AG08396 (cell line): Measurements from ENCODE around the gene RAI1.

Experiments used
- DNase-seq: peaks from one replicate; pipeline ENCODE4 v3.0.0; 2012; ENCODE audit warnings: low spot score, mixed read lengths

RAI1 gene

DNA sequence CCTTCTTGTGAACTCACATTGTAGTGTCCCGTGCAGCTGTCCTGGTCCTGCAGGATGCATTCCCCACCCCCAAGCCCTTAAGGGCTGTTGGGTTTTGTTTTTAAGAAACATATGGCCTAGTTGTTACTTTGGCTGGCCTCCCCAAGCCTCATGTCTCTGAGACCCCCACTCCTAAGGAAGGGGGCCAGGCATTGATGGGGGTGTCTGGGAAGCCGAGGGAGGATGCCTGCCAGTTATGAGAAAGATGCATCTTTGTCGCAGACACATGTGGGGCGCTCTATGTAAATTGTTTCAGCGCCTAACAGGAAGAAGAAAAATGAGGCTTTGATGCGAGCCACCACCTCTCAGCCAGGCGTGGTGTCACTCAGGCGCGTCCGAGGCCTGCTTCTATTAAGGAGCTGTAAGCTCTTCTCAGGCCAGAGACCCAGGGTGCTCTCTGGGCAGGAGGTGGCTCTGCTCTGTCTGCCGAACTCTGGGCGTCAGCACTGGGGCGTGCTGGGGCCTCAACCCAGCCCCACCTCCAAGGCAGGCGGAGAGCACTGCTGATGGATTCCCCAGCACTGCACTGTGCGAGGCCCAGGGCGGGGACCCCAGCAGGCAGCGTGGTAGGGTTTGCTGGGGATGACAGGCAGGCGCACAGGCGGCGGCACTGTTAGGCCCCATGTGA lies 85.0 kb downstream of the RAI1 start:
- DNase-seq, result no peak

DNA sequence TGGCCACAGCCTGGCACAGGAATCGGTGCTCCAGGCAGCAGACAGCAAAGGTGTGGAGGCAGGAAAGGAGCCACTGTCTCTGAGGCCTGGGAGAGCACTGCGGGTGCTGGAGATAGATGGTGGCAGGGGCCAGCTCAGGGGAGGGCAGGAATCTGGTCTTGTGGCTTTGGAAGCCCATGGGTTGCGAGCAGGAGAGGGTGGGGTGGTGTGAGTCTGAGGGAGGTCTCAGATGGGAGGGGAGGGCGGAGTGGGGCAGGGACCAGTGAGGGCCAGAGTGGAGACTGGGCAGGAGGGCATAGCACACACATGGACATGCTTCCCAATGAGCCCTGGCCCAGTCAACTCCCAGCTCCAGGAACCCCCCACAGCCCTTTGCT lies 85.5 kb downstream of the RAI1 start:
- DNase-seq, result no peak

DNA sequence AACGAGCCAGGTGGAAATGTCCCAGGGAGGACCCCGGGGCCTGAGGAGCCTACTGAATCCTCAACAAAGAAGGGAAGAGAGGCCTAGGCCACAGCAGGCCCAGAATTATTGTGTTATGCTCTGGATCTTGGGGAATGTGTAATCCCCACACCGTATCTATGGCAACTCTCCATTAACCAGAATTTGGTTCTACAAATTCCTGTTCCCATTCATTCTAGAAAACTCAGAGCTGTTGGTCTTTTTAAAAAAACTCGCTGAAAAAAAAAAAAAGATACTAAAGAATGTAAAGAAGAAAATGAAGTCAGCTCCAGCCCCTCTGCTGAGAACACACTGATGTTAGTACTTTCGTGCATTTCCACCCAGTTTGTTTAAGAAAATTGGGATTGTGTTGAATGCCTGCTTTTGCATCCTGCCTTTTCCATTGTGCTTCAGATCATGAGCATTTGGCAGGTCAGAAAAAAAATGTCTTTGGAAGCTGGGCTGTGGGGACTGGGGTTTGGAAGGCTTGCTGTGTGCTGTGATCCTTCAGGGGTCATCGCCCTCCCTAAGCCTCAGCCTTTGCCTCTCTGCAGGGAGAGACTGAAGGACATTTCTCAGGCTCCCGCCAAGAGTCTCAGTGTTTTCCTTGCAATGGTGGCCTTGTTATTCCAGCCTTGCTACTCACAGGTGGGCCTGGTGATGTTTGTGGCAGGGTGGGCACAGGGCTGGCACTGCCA lies 86.1 kb downstream of the RAI1 start:
- peak; percentile 50 for DNase-seq

DNA sequence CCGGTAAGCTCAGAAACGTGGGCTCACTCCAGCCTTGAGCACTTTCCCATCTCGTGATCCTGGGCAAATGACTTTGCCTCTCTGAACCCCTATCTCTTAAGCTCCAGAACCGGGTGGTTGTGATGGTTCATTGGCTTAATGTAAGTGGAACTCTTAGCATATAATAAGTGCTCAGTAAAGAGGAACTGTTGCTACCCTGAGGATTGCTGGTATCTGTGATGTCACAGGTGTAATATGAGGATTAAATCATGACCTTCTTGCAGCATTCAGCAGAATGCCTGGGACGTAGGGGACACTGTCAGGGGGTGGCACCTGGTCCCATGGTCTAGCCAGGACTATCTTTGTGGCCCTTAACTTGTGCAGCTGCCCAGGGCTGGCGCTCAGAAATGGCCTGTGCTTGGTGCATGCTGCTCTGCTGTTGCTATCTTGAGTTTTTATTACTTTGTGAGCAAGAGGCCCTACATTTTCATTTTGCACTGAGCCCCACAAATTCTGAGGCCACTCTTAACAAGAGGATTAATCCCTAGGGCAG lies 86.7 kb downstream of the RAI1 start:
- no peak for DNase-seq

DNA sequence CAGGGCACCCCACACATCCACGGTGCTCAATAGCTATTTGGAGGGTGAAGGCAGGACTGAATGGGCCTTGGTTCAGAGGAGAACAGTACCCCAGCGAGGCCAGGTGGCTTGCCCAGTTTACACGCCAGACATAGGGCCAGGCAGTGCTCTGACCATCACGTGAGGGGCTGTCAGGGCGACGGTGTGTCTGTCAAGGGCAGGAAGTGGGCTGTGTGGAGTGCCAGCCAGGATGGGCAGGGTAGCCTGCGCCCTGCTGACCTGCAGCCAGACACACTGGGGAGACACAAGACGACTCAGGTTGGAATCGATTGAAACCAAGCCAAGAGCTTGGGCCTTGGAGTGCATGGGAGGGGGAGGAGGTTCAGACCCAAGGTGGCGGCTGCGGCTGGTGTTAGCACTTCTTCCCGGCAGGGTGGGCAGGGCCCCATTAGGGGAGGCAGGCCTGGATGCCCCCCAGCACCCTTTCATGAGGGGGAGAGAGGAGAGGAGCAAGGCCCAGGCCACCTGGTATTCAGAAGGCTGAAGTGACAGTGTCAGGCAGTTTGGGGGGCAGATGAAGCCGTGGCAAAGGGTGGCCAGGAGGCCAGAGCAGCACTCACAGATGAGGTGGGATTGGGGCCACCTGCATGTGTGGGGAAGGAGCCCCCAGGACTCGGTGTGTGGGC lies 87.3 kb downstream of the RAI1 start:
- no peak for DNase-seq

DNA sequence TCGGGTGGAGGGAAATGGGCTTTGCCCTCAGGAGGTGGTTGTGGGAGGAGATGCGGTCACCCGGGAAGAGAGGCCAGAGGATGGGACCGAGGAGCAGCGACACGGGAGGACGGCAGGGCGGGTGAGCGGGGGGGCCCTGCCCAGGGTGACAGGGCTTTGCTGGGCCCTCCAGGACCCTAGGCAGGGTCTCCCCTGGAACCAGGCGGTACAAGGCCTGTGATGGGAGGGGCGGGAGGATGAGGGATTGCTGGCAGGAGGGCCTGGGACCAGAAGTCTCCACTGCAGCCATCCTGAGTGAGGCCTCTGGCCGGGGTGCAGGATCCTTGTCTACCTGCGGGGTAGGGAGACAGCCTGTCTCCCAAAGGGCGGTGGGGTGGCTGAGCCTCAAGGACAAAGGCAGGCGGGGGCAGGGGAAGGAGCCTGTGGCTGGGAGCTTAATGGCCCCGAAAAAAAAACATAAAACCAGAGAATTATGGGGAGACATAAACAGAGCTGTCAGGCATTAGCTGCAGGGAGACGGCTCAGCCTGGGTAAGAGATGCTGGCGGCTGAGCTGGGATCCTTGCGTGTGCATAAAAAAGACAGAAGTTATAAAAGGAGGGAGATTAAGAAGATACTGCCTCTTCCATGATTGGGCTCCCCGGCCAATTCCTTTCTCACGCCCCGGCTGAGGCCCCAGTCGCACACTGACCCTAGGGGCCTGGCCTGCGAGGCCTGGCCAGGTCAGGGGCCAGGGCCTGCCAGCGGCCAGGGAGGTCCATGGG lies 88.8 kb downstream of the RAI1 start:
- DNase-seq, result no peak

DNA sequence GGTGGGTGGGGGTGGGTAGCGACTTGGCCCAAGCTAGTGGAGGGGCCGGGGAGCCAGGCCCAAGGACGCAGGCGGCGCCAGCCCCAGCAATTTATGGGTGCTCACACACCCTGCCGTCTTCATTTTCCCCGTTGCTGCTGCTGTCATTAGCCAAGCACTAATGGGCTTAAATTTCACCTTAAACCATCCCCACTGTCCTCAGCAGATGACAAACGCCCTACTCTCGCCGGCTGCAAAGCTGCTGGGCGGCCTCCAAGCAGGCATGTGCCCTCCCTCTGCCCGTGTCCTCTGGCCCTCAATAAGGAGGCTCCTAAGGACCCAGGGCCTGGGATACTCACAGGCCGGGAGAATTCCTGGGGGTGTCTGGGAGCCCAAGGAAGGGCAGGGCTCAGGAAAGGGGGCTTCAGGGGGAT lies 89.4 kb downstream of the RAI1 start:
- no peak for DNase-seq

DNA sequence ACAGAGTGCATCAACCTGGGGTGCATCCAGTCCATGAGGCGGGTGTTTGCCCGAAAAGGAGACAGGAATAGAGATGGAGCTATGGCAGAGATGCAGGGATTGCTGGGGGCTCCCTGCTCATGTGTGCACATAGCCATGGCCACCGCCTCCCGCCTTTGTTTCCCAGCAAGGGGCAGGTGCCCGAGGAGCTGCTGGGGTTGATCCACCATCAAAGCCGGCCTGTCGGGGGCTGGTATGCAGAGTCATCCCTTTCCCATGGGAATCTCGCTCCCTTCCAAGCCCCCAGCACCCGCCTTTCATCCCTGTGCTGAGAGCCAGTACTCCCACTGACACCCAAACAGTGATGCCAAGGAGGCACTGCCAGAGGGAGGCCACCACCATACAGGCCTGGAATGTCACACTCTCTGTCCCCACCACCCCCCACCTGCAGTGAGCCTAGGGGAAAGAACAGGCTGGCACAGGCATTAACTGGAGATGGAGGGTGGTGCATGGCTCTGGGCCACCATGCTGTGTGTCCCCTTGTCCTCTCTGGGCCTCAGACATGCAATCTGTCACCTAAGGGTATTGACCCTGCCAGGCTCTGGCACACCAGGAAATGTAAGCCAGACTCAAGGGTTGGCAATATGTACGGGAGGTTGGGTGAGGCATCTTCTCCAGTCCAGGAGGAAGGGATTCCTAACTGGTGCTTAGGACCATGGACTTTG lies 90.4 kb downstream of the RAI1 start:
- no peak for DNase-seq

DNA sequence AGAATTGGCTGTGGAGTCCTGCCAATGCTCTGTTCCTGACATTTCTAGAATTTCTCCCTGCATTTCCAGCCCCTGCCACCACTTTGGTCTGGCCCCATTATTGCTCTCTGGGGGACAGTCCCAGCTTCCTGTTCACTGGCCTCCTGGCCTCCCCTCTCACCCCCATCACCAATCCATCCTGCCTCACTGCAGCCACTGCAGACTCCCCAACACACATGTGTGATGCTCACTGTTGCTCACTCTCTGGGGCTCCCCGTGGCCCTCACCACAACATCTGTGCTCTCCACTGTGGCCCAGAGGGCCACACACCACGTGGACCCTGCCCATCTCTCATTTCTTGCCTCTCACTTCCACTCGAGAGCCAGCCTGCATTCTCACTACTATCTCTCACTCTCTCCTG lies 91.0 kb downstream of the RAI1 start:
- DNase-seq, result no peak

DNA sequence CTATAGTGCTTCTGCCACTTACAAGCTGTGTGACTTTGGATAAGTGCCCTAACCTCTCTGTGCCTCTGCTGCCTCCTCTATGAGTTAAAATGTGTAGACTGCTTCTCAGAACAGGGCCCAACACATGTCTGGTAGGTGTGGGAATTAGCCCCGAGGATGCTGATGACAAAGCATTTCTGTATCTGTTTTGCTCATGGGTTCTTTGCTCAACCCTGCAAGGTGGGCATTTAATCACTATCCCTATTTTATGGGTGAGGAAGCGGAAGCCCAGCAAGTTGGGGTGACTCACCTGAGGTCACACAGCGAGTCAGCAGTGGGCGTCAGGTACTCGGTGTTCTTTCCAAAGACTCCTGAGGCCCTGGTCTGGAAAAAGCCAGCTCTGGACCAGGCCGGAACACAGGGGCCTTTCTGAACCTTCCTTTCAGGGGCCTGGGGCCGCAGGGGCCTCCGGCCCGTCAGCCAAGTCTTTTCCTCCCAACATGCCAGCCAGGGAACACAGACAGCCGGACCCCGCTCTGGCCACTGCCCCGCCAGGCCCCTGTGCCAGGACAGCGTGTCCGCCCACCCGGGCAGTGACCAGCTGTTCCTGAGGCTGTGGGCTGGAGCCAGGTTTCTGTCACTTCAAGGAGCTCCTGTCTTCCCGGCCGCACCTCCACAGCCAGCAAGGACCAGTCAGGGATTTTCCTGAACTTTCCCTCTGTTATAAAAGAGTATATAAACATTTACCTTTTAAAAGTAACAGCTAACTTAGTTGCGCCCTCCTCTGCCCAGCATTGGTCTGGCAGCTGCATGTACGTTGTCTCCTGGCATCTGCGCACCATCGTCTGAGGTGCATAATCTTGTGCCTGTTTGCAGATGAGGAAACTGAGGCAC lies 93.0 kb downstream of the RAI1 start:
- peak; percentile 46 for DNase-seq

DNA sequence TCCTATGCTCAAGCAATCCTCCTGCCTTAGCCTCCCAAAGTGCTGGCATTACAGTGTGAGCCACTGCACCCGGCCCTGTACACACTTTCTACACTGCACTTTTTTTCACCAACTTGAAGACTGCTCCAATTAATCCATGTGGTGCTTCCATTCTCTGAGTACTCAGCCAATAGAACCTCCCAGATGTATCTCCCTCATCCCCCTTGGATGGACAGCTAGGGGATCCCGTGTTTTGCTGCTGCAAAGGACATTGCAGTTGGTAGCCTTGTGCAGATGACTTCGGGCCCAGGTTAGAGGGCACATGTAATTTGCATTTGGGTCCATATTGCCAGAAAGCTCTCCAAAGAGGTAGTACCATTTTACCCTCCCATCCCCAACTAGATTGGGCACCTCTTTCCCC lies 95.6 kb downstream of the RAI1 start:
- DNase-seq, result no peak

DNA sequence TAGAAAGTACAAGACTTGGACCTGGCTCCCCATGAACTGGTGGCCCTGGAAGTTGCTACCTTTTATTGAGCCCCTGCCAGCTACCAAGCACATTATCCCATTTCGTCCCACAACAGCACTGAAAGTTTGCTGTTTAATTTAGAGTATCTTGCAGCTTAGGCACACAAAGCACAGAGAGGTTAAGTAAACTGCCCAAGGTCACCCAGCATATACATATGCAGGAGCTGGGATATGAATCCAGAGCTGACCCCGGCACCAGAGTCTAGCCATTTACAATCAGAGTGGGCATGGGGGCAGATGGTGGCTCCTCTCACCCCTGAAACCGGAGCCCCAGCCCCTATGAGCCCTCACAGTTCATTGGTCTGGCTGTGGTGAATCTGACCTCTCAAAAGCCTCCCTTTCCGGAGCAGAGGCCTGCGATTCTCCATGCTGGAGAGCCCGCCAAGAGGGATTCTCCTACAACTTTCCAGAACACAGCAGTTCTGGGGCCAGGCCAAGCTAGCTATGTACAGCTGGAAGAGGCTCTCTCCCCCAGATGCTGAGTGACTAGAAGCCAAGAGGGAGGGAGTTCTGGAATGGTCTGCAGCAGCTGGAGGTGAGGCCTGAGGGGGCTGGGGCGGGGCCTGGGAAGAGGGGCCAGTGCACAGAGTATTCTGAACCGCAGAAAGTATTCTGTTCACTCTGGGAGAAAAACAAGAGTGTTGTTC lies 97.2 kb downstream of the RAI1 start:
- DNase-seq, result peak; percentile 57

DNA sequence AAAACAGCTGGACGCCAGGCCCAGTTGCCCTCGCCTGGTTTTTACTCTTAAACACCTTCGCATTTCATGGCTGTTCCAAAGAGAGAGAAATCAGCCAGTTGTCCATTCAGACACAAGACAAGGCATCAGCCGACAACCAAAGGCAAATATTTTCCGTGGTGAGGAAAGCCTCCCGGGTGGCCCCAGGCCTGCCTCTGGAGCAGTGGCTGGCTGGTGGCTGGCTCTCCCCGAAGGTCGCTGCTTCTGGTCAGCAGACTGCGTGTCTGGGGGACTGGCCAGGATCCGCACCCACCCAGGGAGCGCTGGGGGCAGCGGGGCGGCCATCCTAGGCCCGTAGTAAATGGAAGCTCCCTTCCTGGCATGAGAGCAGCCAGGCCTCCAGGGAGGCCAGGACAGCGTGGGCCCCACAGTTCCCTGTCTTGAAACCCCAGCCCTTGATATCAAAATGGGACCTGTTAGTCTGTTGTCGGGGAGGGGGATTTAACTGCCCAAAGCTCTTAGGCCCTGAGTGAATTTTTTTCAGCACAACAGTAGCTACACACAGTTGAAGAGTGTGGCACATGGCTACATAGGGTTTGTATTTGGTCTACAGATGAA lies 97.9 kb downstream of the RAI1 start:
- no peak for DNase-seq

DNA sequence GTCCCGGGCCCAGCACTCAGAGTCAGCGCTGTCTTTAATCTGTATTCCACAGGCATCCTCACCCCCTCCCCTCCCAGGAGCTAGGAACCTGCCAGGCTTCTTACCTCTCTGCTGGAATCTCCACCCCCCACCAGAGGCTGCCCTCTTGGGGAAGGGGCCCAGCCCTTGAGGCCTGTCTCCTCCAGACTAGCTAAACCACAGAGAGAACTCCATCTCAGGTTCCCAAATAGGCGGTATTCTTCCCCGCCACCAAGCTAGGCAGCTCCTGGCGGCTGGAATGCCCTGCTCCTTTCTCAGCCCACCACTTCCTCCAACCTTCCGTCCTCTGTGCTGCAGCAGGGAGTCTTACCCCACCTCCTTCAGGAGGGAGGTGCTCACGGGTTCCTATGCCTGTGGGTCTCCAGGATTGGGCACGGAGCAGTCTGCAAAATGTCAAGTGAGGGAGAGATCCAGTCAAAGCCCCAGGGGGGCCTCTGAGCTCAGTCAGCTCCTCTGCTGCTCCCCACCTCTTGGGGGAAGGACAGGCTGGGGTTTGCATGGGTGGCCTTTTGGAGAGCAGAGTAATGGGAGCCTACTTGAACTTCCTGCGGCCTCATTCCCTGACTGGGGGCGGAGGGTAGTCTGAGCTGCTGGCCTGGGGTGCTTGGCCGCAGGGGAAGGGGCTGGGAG lies 99.8 kb downstream of the RAI1 start:
- DNase-seq, result no peak

DNA sequence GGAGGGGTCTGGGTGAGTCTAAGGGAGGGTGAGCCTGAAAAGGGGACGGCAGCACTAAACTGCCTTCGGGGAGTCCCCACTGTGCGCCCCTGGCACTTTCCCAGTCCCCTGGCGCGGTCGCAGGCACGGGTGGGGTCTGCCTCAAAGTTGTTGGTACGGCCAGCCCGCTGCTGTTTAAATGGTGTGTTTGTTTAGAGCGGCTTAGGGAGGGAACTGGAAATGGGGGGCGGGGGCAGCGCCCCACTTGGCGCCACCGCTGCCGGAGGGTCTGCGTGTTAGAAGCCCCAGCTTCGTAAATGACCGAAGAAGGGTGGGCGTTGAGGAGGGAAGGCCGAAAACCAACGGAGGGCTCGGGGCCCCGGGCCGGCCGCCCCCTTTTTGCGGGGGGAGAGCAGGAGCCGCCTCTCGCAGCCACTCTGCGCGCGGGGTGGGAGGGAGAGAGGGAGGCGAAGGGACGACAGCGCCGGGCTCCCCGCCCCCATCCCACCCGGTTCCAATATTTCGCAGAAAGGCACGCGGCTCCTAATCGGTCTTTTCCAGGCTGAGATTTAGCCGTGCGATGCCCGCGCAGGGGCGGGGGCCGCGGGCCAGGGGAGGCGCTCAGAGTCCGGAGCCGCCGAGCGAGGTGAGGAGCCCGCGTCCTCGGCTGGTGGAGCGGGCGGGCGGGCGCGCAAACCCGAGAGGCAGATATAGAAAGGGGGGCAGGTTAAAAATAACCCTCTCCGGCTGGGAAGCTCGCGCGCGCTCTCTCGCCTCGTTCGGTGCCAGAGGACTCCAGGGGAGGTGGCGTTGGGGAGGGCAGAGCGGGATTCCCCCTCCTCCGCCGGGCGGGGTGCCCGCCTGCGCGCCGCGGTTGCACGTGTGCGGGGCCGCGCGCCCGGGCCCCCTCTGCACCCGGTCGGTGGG lies 100.6 kb downstream of the RAI1 start:
- peak; percentile 74 for DNase-seq

DNA sequence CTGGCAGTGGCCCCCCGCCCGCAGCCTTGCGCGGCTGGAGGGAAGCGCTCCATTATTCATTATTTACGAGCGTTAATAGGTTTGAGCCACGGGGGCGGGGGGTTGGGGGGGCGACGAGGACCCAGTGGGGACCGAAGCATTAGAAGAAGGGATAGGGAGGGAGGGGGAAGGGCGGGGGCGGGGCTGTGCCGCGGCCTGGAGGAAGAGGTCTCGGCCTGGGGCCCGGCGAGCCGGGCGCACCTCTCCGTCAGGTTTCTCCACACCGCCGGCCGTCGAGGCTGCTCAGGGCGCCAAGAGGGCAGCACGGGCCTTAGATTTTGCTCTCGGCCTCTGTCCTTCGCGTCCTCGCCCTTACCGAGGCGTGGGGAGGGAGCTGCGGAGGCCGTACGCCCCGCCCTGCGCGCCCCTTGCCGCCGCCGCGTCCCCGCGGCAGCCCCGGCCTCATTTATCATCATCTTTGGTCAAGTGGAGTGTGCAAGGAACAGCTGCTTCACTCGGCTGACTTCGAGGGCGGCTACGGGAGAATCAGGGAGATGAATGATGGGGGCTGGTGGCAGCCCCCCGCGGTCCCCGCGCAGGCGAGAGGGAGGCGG lies 101.4 kb downstream of the RAI1 start:
- DNase-seq, result no peak

DNA sequence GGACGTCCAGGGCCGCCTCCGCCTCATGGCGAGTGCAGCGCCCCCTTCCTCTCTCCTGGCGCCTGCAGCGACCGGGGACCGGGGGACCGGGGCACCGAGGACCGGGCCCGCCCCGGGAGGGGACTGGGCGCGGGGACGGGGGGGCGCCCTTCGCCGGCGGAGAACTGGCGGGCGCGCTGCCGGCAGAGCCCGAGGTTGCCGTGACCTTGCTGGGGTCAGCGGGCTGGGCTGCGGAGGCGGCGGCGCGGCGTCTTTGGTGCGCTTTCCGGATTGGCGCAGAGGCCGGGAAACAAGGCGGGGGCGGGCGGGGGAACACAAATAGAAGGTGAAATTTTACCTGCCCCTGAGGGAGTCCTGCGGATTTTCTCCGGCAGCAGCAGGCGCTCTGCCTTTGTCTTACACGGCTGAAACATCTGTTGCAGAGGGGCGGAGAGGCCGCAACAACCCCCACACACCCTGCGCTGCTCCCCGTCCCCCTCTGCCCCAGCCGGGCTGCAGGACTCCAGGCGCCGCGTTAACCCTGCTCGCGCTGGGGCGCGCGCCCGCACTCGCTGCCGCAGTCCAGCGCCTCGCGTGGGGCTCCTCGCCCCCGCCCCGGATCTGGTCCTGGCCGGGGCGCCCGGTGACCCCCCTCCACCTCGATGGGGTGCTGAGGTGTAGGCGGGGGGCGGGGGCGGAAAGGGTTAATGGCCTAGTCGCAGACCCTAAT lies 102.0 kb downstream of the RAI1 start:
- DNase-seq, result peak; percentile 61
